Stromal cell of bone marrow (primary cell): Measurements from ENCODE around the gene FBLN1.
"Not testable (repeated sequence)": the region's sequence is repeated elsewhere in the genome, so short reads cannot be mapped to it uniquely, and the experiment has no call there.

ENCODE experiments used
- DNase-seq: peaks from one replicate; pipeline ENCODE4 v3.0.0-alpha.2; 2012; ENCODE audit warnings: low read depth

The FBLN1 gene, protein sequence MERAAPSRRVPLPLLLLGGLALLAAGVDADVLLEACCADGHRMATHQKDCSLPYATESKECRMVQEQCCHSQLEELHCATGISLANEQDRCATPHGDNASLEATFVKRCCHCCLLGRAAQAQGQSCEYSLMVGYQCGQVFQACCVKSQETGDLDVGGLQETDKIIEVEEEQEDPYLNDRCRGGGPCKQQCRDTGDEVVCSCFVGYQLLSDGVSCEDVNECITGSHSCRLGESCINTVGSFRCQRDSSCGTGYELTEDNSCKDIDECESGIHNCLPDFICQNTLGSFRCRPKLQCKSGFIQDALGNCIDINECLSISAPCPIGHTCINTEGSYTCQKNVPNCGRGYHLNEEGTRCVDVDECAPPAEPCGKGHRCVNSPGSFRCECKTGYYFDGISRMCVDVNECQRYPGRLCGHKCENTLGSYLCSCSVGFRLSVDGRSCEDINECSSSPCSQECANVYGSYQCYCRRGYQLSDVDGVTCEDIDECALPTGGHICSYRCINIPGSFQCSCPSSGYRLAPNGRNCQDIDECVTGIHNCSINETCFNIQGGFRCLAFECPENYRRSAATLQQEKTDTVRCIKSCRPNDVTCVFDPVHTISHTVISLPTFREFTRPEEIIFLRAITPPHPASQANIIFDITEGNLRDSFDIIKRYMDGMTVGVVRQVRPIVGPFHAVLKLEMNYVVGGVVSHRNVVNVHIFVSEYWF

DNA sequence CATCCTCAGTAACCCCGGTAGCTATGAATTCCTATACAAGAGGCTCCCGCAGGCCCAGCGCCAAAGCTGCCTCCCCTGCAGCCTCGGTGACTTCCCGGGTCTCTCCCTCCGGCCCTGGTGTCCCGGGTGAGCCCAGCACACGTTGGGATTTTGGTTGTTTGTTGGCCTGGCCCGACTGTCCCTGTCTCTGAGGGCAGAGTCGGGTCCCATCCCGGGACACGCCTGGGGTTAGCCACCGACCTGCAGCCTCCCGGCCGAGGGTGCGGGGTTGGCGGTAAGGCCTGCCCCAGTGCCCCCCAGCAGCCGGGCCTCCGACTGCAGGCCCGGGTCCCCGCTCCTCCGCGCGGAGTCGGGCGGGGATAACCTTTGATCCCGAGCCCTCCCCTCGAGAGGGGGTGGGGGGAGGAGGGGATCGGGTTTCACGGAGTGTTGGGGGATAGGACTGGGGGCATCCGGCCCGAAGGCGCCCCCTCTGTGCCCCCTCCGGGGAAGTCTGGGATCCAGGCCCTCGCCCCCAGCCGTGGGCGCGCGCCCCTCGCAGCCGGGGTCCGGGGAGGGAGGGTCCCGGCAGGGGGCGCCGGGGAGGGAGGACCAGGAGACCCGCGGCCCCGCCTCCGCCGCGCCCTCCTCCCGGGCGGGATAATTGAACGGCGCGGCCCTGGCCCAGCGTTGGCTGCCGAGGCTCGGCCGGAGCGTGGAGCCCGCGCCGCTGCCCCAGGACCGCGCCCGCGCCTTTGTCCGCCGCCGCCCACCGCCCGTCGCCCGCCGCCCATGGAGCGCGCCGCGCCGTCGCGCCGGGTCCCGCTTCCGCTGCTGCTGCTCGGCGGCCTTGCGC is at the start of gene FBLN1:
TSS of gene FBLN1 (plus strand) at position 669 of the 835 bp plus-strand sequence. CDS start at position 772, 103 bp downstream.
- no peak for DNase-seq

DNA sequence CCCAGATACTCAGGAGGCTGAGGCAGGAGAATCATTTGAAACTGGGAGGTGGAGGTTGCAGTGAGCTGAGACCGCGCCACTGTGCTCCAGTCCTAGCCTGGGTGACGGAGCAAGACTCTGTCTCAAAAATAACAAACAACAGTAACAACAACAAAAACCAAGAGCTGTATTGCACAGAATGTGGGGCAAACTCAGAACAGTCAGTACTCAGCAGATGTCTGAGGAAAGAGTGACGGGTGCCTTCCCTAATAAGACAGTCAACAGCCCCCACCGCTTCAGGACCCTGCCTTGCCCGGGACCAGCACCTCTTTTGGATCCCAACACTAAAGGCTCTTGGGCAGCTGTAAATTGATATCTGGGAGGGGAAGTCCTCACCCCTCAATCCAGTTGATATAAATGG is 48.9 kb upstream of the FBLN1 start:
- no peak for DNase-seq

DNA sequence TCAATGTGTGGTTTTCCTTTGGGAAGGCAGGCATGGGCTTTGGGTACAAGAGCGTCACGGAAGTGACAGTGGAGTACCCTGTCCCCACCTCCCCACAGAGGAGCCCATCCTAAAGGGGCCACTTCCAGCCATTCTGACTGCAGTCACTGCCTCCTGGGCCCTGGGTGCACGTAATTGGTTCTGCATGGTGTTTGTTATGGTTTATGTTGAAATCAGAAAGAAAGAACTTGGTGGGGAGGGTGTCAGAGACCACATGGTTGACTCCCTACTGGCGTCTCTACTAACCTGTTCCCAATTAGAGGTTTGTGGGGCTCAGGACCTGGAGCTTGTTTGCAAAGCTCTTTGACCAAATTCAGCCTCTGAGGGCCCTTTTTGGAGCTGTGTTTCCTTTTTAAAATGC is 48.4 kb upstream of the FBLN1 start:
- DNase-seq = no peak

DNA sequence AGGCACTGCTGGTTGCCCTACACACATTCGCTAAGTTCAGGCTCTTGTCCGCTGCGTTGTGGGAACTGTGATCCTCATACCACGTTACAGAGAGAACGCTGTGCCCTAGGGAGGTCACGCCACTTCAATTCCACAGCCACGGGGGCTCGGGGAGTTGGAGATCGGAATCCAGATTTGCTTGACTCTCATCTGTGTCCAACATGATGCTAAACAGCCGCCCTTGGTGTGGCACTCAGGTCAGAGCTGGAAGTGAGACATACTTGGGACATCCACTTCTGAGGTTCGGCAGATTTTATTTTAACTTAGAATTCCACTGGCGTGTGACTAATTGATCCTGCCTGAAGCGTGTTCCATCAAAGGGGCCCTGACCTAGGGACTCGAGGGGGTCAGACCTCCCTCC is 47.5 kb upstream of the FBLN1 start:
- DNase-seq = no peak

DNA sequence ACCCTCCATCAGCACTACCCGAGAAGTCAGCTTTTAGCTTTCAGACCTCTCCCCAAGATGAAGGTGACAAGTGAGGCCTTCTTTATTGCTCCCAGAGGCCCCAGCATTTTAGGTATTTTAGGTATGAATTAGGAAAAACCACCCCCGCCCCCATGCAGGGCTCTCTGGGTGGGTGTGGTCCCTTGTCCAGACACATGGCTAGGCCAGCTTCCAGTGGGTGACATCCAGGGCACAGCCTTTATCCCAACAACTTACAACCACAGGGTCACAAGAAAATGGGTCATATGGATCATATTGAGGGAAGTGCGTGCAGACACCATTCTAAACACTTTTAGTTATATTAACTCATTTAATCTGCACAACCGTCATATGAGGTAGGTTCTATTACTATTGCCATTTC is 47.1 kb upstream of the FBLN1 start:
- DNase-seq = no peak

DNA sequence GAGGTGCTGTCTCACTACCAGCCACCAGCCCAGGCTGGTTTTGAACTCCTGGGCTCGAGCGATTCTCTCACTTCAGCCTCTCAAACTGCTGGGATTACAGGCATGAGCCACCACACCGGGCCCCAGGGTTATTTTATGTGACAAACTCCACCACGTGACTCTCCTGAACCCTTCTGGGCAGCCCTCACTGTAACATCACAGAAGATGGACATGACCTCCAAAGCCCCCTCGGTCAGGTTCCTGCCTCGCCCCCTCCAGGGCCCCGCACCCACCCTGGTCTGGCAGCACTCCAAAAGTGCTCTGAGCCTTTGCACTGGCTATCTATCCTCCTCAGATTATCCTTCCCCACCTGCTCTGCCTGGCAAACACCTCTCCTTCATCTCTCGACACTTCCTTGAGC is 45.9 kb upstream of the FBLN1 start:
- DNase-seq = no peak

DNA sequence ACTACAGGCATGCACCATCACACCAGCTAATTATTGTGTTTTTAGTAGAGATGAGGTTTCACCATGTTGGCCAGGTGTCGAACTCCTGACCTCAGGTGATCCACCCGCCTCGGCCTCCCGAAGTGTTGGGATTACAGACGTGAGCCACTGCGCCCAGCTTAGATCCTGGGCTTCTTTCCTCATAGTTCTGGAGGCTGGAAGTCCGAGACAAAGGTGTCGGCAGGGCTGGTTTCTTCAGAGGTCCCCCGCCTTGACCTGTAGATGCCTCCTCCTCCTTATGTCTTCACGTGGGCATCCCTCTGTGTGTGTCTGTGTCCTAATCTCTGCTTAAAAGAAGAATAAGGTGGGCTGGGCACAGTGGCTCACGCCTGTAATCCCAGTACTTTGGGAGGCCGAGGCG is 44.2 kb upstream of the FBLN1 start:
- DNase-seq = no peak

DNA sequence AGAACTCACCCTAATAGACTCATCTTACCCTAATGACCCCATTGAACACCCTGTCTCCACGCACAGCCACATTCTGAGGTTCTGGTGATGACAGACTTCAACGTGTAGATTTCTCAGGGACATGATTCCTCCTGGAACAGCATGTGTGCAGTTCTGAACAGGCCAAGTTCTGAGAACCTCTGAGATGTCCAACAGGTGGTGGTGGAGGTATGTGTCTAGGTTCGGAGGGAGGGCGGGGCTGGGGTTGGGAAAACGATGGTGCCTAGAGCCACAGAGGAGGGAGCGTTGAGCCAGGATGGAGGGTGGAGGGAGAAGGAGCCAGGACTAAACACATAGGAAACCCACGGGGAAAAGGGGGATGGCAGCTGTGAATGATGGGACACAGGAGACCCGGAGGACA is 43.4 kb upstream of the FBLN1 start:
- no peak for DNase-seq

DNA sequence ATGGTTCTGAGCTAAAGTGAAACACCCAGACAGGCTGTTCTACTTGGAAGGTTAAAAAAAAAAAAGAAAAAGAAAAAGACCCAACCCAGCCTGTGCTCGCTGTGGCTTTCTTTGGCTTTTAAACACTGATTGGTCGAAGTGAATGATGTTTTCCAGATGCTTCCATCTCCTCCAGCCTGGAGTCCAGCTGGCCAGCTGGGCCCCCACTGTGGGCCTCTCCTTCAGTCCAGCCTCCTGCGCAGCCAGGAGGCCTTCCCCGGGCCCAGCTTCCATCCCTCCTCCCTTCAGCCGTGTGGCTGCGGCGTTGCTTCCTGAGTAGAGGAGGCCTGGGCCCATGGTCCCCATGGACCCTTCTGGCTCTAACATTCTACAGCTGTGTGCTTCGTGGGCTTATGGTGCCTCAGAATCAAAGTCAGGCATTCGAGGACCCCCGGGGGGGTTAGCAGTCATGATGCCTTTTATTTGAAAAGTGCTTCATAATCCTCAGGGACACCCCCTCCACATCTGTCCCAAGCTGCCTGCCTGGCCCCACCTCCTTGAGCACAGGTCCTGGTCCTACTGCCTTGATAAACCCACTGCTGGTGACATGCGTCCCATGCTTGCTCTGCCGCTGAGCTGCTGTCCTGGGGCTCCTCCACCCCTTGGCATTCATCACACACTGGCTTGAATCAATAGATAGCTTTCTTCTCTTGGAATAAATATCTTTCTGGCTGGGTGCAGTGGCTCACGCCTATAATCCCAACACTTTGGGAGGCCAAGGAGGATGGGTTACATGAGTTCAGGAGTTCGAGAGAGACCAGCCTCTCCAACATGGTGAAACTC is 42.2 kb upstream of the FBLN1 start:
- DNase-seq = no peak

DNA sequence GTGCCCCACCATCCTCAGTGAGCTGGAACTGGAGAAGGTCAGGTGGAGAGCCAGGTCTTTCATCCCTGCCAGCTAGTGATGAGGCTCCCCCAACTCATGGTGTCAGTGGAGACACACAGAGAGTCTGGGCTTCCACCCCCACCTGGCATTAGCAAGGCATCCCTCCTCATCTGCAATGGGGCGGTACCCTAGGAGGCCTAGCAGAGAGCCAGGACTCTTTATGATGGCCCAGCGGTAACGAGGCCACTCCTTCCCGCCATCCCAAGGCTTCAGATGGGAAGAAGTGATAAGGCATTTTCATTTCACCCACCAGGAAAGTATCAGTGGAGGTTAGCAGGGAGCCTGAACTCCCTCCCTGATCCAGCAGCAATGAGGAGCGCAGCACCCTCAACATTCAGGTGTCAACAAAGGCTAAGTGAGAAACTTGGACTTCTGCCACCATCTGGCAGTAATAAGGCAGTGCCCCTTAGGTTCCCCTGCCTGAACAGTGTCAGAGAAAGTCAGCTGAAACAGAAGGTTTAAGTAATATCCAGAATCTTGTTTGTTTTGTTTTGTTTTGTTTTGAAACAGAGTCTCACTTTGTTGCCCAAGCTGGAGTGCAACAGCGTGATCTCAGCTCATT is 40.5 kb upstream of the FBLN1 start:
- no peak for DNase-seq

DNA sequence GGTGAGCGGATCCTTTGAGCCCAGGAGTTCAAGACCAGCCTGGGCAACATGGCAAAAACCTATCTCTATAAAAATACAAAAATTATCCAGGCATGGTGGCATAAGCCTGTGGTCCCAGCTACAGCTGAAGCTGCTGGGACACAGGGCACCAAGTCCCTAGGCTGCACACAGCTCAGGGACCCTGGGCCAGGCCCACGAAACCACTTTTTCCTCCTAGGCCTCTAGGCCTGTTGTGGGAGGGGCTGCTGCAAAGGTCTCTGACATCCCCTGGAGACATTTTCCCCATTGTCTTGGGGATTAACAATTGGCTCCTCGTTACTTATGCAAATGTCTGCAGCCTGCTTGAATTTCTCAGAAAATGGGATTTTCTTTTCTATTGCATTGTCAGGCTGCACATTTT is 39.0 kb upstream of the FBLN1 start:
- DNase-seq = not testable (repeated sequence)

DNA sequence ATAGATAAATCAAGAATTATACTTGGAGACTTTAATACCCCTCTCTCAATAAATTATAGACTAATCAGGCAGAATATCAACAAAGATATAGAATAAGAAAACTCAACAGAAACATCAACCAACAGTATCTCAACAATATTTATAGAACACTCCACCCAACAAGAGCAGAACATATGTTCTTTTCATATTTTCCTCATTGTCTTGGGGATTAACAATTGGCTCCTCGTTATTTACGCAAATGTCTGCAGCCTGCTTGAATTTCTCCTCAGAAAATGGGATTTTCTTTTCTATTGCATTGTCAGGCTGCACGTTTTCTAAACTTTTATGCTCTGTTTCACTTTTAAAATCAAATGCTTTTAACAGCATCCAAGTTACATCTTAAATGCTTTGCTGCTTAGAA is 37.0 kb upstream of the FBLN1 start:
- no peak for DNase-seq

DNA sequence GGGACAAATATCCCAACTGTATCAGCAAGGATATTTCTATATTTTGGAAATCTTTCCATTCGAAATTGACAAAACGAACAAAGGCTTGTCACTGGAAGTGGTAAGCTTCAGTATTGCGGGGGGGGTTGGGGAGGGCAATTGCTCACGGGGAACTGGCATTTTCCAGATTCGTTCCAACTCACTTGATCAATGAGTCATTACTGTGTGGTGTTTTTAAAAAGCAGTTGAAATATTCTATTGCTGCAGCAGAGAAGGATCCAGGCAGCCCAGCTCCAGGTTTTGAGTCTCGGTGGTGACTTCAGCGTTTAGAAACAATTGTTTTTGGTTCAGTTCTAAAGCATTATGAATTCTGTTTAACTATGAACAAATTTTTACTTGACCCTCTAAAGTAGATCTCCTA is 33.8 kb upstream of the FBLN1 start:
- DNase-seq = peak; percentile 75

DNA sequence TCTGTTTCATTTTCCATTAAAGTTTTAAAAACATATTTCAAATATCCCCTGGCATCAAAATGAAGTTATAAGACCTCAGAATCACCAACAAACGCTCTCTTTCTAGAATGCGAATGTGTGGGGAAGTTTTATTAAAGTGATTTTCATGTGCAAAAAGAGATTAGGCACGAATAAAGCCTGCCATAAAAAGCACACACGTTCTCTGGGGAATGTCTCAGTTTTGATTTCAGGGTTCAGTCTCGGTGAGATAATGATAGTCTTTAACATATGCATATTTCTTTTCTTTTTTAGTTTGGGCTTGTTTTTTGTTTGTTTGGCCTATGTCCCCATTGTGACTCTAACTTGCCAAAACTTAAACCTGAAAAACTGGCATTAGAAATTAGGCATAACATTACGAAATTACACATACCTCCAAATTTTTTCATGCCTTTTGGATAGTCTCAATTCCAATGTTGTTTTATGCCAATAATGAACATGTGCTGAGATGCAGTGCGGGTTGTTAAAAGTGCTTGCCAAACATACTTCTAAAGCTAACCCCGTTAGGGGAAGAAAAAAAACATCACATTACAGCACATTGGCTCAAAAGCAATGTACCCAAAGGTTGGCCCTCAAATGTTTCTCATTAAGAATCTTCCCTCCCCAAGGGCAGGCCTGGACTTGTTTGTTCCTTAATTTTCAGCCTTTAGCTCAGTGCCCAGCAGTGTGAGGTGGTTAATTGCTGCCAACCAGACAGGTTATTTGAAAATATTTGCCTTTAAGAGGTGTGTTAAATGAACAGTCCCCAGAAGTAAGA is 33.2 kb upstream of the FBLN1 start:
- DNase-seq = no peak

DNA sequence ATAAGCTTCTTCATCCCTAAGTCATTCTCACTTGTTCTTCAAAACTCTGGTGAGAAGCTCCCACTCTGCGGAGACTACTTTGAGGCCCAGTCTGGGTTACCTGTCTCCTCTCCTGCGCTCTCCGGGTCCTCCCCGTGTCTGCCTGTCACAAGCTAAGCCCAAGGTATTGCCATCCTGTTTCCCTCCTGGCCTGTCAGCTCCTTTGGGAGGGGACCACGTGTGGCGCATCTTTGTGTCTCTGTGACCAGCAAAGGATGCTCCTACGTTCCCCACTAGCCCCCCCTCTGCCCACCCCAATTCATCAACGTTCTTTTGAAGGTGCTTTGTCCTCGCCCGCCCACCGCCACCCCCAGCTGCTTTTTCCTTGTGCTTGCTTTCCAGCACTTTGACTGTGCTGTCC is 31.8 kb upstream of the FBLN1 start:
- DNase-seq = no peak

DNA sequence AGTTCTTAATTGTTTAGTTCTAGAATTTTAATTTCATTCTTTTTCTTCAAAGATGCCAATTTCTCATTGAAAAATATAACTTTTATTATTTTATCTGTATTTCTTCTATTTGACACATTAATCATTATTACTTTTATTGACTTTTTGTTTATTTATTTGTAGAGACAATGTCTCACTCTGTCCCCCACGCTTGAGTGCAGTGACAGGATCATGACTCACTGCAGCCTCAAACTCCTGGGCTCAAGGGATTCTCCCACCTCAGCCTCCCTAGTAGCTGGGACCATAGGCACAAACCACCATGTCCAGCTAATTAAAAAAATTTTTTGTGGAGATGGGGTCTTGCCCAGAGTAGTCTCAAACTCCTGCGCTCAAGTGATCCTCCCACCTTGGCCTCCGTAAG is 30.3 kb upstream of the FBLN1 start:
- no peak for DNase-seq

DNA sequence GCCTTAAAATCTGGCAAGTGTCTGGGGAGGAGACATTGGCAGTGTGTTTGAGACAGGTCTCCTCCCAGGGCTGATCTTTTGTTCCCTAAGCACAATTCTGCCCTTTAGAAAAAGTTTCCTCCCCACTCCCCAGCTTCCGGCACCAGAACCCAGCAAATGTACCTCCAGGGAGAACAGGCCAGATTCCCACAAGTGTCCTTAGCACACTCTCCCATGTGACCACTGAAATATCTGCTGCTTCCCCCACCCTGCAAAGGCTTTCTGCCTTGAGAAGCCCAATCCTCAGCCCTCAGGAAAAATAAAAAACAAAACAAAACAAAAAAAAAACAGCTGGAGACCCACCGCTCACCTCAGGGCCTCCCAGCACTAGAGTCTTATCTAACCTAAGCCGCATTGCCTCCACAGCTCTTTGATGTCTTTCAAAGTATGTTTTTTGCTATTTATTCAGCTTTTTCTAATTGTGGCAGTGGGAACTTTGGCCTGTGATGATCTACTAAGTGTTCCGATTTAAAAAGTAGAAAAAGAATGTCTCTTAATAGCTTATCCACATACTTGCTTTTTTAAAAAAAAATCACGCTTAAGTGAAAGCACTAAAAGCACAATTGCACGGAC is 29.0 kb upstream of the FBLN1 start:
- DNase-seq = no peak

DNA sequence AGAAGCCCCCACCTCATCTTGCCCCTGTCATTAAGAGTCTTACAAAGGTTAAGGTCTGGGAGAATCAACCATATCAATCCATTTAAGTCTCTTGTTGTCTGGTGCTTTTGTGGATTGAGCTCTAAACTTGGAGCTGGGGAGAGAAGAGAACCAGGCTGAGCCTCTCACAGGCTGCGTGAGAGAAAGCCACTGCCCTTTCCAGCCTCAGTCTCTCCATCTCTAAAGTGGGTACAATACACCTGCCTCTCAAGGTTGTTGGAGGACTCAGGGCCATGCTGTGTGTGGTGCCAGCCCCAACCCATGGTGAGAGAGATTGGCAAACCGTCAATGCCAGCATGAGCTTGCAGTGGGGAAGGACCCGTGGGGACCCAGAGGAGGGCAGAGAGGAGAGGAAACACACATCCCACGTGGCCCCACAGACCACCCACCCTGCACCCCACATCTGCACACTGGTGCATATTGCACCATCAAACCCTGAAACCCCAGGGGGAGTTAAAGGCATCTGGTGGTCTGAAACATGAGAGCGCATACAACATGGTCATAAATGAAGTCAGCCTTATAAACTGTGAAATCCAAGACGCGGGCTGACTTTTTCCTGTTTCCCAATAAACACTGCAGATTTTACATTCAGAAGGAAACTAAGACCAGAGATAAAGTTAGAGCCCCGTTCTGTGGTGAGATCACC is 27.5 kb upstream of the FBLN1 start:
- DNase-seq = no peak

DNA sequence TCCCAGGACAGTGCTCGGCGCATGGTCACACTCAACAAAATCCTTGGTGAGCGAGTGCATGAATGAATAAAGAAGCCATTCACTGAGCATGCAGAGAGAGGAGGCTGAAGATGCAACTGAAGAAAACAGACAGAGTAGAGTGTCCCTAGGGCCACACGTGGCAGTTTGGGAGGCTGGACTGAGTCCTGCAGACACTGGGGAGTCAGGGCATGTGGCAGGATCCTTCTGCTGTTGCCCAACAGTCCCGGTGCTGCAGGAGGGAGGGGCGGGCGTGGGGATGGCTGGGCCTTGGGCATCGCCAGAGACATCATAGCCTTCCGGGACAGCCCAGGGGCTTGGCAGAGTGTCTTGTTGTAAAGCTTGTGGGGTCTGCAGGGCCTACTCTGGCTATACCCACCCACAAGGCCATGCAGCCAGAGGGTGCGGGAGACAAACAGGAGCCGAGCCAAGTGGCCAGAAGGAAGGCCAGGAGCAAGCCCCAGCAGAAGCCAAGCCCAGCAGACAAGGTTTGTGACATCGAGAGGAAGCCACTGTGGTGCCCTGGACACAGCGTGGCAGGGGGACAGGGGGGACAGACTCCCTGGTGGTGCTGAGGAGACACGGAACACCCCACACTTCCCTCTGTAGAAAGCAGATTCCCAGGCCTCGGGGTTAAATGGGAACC is 26.7 kb upstream of the FBLN1 start:
- no peak for DNase-seq
